Aortic smooth muscle cell (primary cell): ENCODE data around the gene AUTS2. TPM values are rescaled to one million over a fixed set of nuclear protein-coding genes. Genes with fewer than 3 reads are reported as not detected.

Source experiments
- total RNA-seq: library from RNA; depleted of rRNA; stranded (reverse); fragments of >200 nt; gene quantifications from 2 replicates; pipeline ENCODE4 v1.2.3, GENCODE V29; 2014

Gene AUTS2
- 2.4 and 4.6 TPM in 2 replicates for total RNA-seq

DNA sequence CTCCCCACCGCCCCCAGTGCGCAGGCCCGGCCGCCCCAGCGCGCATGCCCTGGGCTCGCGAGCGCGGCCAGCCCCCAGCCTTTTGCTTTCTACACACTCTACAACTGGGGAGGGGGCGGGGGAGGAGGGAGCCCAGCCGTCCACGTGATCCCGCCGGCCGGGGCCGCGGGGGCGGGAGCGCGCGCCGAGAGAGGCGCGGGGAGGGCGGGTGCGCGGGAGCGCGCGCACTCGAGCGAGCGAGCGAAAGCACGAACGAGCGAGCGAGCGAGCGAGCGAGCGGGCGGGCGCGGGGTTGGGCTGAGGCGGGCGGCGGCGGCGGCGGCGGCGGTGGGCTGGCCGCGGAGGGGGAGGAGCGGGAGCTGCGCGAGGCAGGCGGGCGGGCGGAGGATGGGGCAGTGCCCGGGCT is at the start of gene AUTS2:
Gene AUTS2, plus strand, starts transcription at position 395 of the 406 bp plus-strand sequence. CDS start 1,179 bp downstream, outside the sequence.

